Smooth muscle cell (in vitro differentiated cells): ENCODE measurements around the gene RXRA. TPM values are rescaled to one million over a fixed set of nuclear protein-coding genes. Genes with fewer than 3 reads are reported as not detected.

Source experiments
- DNase-seq: peaks from one replicate; lab custom pipeline; 2025; ENCODE audit not compliant: unreplicated experiment; lab: John Stamatoyannopoulos, UW
- H2AFZ ChIP-seq: fragments of 200-600 bp; sonication (generic); 2 replicates; pipeline ENCODE4 v1.6.0; 2016; ENCODE audit warnings: antibody characterized with exemption, low read depth, mild to moderate bottlenecking
- H3F3A ChIP-seq: fragments of 200-600 bp; sonication (generic); 2 replicates; pipeline ENCODE4 v1.6.0; 2017; ENCODE audit warnings: antibody characterized with exemption, low read depth
- H3K27ac ChIP-seq: fragments of 200-600 bp; sonication (generic); 2 replicates; pipeline ENCODE4 v1.5.1; 2016; ENCODE audit warnings: low read depth, mild to moderate bottlenecking
- H3K27me3 ChIP-seq: fragments of 200-600 bp; sonication (generic); 2 replicates; pipeline ENCODE4 v1.6.1; 2016; ENCODE audit warnings: low read depth, mild to moderate bottlenecking
- H3K36me3 ChIP-seq: fragments of 200-600 bp; sonication (generic); 2 replicates; pipeline ENCODE4 v1.5.1; 2016; ENCODE audit warnings: low read depth
- H3K4me1 ChIP-seq: fragments of 200-600 bp; sonication (generic); 2 replicates; pipeline ENCODE4 v1.5.1; 2016; ENCODE audit warnings: low read depth
- H3K4me2 ChIP-seq: fragments of 200-600 bp; sonication (generic); 2 replicates; pipeline ENCODE4 v1.6.0; 2016; ENCODE audit warnings: mild to moderate bottlenecking
- H3K4me3 ChIP-seq: fragments of 200-600 bp; sonication (generic); 2 replicates; pipeline ENCODE4 v1.5.1; 2016; ENCODE audit warnings: mild to moderate bottlenecking
- H3K79me2 ChIP-seq: fragments of 200-600 bp; sonication (generic); 2 replicates; pipeline ENCODE4 v1.6.0; 2016; ENCODE audit warnings: low read depth, mild to moderate bottlenecking
- H3K9ac ChIP-seq: fragments of 200-600 bp; sonication (generic); 2 replicates; pipeline ENCODE4 v1.6.0; 2016; ENCODE audit warnings: low read depth
- H3K9me3 ChIP-seq: fragments of 200-600 bp; sonication (generic); replicated peaks from 2 replicates; pipeline ENCODE4 v1.5.1; 2016; ENCODE audit warnings: low read depth
- H4K20me1 ChIP-seq: fragments of 200-600 bp; sonication (generic); 2 replicates; pipeline ENCODE4 v1.6.0; 2016; ENCODE audit warnings: low read depth
- WGBS: methylation state at CpG from one replicate; pipeline ENCODE4 v1.1.7; 2016; ENCODE audit warnings: low lambda C conversion rate; 5-methylcytosine and 5-hydroxymethylcytosine counted together
- polyA plus RNA-seq: library from polyadenylated mRNA; unstranded; fragments of >200 nt; fragmentation: Nextera tagmentation; extraction: Ambion mirVana; gene quantifications from 2 replicates; pipeline ENCODE4 v1.2.1, GENCODE V29; 2016
- total RNA-seq: library from RNA; depleted of rRNA; stranded (reverse); fragments of >200 nt; gene quantifications from 2 replicates; pipeline ENCODE4 v1.2.3, GENCODE V29; 2014
- TF ChIP-seq, protein P1 (sequence below): fragments of 200-600 bp; sonication (generic); IDR thresholded peaks from 2 replicates; pipeline ENCODE4 v1.5.1; 2017; ENCODE audit warnings: borderline replicate concordance, mild to moderate bottlenecking, antibody characterized with exemption; ENCODE audit not compliant: insufficient read depth, poor library complexity, severe bottlenecking

RXRA gene
- total and polyA plus RNA-seq, 2 experiments from 2014 or later: 8.9 to 23.1 TPM

DNA sequence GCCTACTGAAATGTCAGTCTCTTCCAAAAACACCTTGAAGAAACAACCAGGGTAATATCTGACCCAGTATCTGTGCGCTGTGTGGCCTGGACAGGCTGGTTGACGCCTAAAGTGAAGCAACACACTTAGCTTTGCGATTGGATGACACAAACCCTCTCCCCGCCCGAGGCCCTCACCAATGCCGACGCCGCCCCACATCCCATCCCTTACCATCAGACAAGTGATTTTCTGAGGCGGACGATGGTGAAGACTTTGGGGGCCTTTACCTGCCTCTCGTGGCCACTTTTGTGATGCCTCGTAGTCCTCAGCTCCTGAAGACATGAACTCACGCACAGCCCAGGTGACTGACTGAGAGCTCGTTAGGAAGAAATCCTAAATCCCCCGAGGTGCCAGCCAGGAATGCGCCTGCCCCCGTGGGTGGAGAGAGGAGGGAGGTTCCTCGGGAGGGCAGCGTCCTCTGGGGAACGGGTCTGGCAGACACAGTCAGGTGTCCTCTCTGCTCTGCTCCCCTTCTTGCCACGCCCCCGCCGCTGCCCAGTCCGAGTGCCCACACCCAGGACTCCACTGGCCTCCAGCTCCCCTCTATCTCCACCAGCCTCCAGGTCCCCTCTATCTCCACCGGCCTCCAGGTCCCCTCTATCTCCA, 31.0 kb upstream of the RXRA start:
- no peak for DNase-seq
- TF ChIP-seq, protein P1, sequence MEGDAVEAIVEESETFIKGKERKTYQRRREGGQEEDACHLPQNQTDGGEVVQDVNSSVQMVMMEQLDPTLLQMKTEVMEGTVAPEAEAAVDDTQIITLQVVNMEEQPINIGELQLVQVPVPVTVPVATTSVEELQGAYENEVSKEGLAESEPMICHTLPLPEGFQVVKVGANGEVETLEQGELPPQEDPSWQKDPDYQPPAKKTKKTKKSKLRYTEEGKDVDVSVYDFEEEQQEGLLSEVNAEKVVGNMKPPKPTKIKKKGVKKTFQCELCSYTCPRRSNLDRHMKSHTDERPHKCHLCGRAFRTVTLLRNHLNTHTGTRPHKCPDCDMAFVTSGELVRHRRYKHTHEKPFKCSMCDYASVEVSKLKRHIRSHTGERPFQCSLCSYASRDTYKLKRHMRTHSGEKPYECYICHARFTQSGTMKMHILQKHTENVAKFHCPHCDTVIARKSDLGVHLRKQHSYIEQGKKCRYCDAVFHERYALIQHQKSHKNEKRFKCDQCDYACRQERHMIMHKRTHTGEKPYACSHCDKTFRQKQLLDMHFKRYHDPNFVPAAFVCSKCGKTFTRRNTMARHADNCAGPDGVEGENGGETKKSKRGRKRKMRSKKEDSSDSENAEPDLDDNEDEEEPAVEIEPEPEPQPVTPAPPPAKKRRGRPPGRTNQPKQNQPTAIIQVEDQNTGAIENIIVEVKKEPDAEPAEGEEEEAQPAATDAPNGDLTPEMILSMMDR: no peak
- no peaks in the 10 kb centered on the region for H3K36me3 ChIP-seq
- no peak overlapping the region for H3K9ac ChIP-seq
- H3K4me1 ChIP-seq: peaks cover 5% of the 10 kb centered on the region
- H3K4me3 ChIP-seq: no peak overlapping the region
- no peaks in the 10 kb centered on the region for H3K9me3 ChIP-seq
- no peaks in the 10 kb centered on the region for H3F3A ChIP-seq
- H3K27me3 ChIP-seq: no peaks in the 10 kb centered on the region
- no peaks in the 10 kb centered on the region for H3K79me2 ChIP-seq
- H3K27ac ChIP-seq: no peak overlapping the region
- no peaks in the 10 kb centered on the region for H4K20me1 ChIP-seq
- 80% methylated on average over 22 of the region's 25 CpGs for WGBS
- no peak overlapping the region for H3K4me2 ChIP-seq
- H2AFZ ChIP-seq: no peak overlapping the region

DNA sequence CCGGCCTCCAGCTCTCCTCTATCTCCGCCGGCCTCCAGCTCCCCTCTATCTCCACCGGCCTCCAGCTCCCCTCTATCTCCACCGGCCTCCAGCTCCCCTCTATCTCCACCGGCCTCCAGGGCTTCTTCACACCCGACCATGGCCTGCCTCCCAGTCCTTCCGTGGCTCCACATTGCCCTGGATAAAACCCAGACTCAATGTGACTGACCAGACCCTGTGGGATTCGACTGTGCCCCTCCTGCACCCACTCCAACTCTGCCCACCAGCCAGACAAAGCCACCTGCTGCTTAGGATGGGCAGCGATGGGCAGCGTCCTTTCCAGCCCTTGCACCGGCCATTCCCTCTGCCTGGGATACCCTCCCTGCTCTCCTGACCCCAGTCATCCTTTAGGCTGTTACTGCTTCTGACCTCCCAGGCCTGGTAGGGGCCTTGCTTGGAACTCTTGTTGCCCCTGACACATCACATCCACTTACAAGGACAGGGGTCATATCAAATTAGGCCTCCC, 30.5 kb upstream of the RXRA start:
- H3K27ac ChIP-seq: no peak overlapping the region
- no peaks in the 10 kb centered on the region for H3K27me3 ChIP-seq
- H3K4me3 ChIP-seq: no peak overlapping the region
- no peaks in the 10 kb centered on the region for H4K20me1 ChIP-seq
- H3F3A ChIP-seq: no peaks in the 10 kb centered on the region
- H3K9me3 ChIP-seq: no peaks in the 10 kb centered on the region
- no peak overlapping the region for H2AFZ ChIP-seq
- no peak overlapping the region for H3K9ac ChIP-seq
- H3K4me1 ChIP-seq: peaks cover 5% of the 10 kb centered on the region
- 95% methylated on average over 12 of the region's 12 CpGs for WGBS
- no peak for DNase-seq
- TF ChIP-seq, protein P1: no peak
- H3K4me2 ChIP-seq: no peak overlapping the region
- no peaks in the 10 kb centered on the region for H3K79me2 ChIP-seq
- H3K36me3 ChIP-seq: no peaks in the 10 kb centered on the region

DNA sequence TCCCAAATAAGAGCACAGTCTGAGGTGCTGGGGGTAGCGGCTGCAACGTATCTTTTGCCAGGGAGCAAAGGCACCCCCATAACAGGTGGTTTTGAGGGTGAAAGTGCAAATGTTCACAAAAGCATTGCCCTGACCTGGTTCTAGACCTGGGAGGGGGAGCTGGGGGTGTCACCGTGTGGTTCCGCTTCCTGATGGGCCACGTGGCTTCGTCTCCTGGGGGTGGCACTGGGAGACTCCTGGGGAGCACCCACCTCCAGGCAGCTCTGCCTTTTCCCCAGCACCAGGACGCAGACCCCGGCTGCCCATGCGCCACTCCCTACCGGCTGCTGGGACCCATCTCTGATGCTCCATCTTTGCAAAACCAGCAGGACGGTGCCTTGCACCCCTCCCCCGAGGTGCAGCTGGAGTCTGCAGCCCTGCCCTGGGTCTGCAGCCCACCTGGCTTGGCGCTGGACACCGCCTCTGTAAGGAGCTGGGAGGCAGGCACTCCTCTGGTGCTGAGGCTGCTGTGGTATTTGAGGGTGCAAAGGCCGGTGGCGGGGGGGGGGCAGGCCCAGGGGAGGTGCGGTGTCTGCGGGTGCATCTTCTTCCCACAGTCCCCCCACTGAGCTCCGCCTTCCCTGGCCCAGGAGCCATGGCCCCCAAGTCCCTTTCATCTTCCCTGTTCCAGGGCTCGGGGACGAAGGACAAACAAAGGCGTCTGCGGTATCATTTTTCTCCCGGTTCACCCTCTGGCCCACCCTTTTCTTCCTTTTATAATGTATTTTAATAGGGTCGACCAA, 29.8 kb upstream of the RXRA start:
- Histone ChIP-seq H4K20me1 (no peaks in the 10 kb centered on the region), H3K4me1 (peaks cover 5% of the 10 kb centered on the region), H3K79me2 (no peaks in the 10 kb centered on the region), H3K27ac (no peak overlapping the region), H3K9ac (no peak overlapping the region), H3K4me3 (no peak overlapping the region), H3K4me2 (no peak overlapping the region), H3K9me3 (no peaks in the 10 kb centered on the region), H3K27me3 (no peaks in the 10 kb centered on the region), H2AFZ (no peak overlapping the region), H3K36me3 (no peaks in the 10 kb centered on the region), H3F3A (no peaks in the 10 kb centered on the region)
- 89% methylated on average over 24 of the region's 25 CpGs for WGBS
- TF ChIP-seq, protein P1: no peak
- no peak for DNase-seq

DNA sequence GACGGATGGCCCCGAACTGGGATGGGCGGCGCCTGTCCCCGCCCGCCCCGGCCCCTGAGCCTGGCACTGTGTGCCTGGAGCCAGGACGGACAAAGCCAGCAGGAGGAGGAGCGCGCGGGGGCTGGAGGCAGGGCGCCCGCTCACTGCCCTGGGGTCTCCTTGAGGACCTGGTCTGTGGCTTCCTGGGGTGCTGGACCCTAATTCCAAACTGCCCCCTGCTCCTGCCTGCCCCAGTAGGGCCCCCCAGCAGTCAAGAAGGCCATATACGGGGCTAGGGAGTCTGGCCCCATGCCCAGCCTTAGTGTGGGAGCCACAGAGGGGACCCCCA, 29.2 kb upstream of the RXRA start:
- no peaks in the 10 kb centered on the region for H3K27me3 ChIP-seq
- H2AFZ ChIP-seq: no peak overlapping the region
- no peak overlapping the region for H3K4me2 ChIP-seq
- no peaks in the 10 kb centered on the region for H3K36me3 ChIP-seq
- TF ChIP-seq, protein P1: no peak
- H3K9ac ChIP-seq: no peak overlapping the region
- peaks cover 5% of the 10 kb centered on the region for H3K4me1 ChIP-seq
- 98% methylated on average over 9 of the region's 14 CpGs for WGBS
- H3K9me3 ChIP-seq: no peaks in the 10 kb centered on the region
- no peak overlapping the region for H3K4me3 ChIP-seq
- no peaks in the 10 kb centered on the region for H4K20me1 ChIP-seq
- no peaks in the 10 kb centered on the region for H3K79me2 ChIP-seq
- no peak for DNase-seq
- no peaks in the 10 kb centered on the region for H3F3A ChIP-seq
- no peak overlapping the region for H3K27ac ChIP-seq
